GM10266 (cell line): ENCODE measurements around the gene LIPC.

Experiments used
- DNase-seq: peaks from one replicate; pipeline ENCODE4 v3.0.0; 2012; ENCODE audit errors: extremely low spot score
- TF ChIP-seq, protein P1 (sequence below): IDR thresholded peaks from 2 replicates; pipeline ENCODE4 v1.5.1; 2012; ENCODE audit warnings: mild to moderate bottlenecking, low read depth; ENCODE audit not compliant: control insufficient read depth, insufficient read depth; ENCODE audit errors: missing control alignments

LIPC gene

DNA sequence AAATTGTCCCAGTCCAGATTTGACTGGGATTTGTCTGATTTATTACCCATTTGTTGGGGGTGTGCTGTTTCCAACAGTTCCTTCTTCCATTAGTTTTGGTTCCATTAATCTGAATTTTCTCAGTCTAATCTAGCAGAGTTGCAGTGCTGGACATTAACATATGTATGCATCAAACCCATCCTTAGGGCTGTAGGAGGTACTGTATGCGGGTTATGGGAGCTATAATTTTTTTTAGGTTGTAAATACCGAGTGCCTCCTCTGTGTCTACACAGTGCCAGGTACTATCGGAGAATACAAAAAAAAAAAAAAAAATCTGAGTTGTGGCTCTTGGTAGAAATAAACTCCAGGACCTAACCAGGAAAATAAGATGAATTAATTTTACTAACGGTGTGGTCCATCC is 133.8 kb downstream of the LIPC start:
- no peak for DNase-seq
- TF ChIP-seq, protein P1, sequence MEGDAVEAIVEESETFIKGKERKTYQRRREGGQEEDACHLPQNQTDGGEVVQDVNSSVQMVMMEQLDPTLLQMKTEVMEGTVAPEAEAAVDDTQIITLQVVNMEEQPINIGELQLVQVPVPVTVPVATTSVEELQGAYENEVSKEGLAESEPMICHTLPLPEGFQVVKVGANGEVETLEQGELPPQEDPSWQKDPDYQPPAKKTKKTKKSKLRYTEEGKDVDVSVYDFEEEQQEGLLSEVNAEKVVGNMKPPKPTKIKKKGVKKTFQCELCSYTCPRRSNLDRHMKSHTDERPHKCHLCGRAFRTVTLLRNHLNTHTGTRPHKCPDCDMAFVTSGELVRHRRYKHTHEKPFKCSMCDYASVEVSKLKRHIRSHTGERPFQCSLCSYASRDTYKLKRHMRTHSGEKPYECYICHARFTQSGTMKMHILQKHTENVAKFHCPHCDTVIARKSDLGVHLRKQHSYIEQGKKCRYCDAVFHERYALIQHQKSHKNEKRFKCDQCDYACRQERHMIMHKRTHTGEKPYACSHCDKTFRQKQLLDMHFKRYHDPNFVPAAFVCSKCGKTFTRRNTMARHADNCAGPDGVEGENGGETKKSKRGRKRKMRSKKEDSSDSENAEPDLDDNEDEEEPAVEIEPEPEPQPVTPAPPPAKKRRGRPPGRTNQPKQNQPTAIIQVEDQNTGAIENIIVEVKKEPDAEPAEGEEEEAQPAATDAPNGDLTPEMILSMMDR: no peak

DNA sequence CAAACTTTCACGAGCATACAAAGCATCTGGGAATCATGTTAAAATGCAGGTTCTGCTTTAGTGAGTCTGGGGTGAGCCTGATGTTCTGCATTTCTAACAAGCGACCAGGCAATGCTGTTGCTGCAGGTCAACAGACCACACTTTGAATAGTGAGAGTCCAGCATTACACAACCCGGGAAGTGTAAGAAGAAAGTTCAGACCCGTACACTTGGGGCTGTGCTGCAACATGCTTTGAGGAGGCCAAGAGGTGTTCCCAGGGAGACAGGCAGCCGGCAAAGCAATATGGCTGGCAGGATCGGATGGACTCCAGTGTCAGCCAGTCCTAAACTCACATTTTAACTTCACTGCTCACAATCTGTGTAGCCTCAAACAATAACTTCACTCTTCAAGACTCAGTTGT is 134.2 kb downstream of the LIPC start:
- TF ChIP-seq, protein P1: no peak

DNA sequence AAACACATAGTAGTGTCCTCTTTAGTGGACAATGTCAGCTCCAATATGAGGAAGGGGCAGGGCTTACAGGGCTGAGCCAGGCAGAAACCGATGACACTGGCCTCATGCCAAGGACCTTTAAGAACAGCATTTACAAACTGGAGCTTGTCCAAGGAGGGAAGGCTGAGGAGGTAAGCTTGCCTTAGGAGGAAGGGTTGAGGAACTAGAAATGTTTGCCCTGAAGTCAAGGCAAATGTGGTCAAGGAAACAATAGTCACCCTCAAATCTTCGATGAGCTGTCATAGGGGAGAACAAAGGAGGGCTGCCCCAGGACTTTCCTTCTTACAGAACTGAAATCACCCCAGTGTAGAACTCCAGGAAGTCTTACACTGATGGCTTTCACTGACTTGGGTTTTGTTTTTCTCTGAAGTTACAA is 136.4 kb downstream of the LIPC start:
- TF ChIP-seq, protein P1: no peak
- no peak for DNase-seq

More for the DNA sequence above, 134.2 kb downstream of the LIPC start:
- no peak for DNase-seq

DNA sequence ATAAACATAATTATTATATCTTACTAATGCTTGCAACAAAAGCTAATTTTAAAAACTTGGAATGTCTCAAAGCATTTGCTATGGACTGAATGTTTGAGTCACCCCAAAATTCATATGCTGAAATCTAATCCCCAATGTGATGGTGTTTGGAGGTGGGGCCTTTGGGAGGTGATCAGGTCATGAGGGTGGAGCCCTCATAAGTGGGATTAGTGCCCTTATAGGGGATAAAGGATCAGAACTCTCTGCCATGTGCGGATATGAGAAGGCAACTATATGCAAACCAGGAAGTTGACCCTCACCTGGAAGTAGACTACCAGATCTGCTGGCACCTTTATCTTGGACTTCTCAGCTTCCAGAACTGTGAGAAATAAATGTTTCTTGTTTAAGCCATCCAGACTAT is 137.7 kb downstream of the LIPC start:
- TF ChIP-seq, protein P1: no peak
- DNase-seq: no peak

DNA sequence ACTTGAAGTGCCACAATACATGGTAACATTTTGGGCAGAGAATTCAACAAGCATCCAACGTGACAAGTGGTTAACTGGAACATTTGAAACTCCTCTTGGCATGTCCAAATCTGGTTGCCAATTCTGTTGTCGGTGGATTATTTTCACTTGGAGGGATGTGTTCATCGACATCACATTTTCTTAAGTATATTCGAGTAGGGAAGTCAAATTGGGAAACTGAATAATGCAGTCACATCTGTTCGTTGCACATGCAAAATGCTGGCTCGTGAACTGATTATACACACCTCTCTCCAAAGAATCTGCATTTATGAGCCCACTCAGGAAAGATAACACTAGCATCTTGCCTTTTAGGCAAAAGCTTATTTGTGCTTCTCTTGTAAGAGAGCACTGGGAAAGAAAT is 139.7 kb downstream of the LIPC start:
- no peak for DNase-seq
- TF ChIP-seq, protein P1: no peak

DNA sequence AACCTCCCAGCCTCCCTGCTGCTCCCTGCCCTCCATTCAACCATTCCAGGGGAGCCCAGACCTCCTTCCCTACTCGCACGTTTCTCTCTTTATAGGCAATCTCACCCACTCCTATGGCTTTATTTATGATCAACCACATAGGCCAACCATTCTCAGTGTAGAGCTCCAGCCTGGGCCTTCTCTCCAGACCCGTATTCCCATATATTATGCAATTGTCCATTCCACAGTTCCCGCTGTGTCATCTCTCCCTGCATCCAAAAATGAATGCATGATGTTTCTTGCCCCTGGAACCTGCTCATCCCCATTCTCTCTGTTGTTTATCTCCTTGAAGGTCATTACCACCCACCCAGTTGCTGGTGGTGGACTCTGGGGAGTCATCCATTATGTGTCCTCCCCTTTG is 140.7 kb downstream of the LIPC start:
- TF ChIP-seq, protein P1: no peak
- no peak for DNase-seq

DNA sequence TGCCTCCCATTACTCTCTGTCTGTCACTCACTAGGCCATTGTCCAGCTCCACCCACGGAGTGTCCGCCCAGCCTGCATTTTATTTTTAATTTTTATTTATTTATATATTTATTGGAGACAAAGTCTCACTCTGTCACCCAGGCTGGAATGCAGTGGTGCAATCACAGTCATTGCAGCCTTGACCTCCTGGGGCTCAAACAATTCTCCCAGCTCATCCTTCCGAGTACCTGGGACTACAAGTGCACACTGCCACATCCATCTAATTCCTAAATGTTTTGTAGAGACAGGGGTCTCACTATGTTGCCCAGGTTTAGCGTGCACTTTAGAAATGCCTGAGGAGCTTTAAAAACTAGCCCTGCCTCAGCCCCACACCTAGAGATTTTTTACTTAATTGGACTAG is 141.5 kb downstream of the LIPC start:
- no peak for DNase-seq
- TF ChIP-seq, protein P1: no peak
